Suprapubic skin (tissue), 3 donors: Measurements from ENCODE around the gene VSTM2B.

Source experiments
- CTCF ChIP-seq, 2 donors: fragments of 200-600 bp in 1 of 2; fragments of 450-650 bp in 1 of 2; sonication (generic) in 1 of 2; IDR thresholded peaks; one replicate each; pipeline ENCODE4 v1.5.1; 2016 to 2019; ENCODE audit warnings: antibody characterized with exemption in 2 of 2, mild to moderate bottlenecking in 1 of 2, moderate library complexity in 1 of 2
- POLR2AphosphoS5 ChIP-seq, 3 donors: sonication (generic); formaldehyde crosslinking; IDR thresholded peaks; one replicate each; pipeline ENCODE4 v1.6.1; 2017; ENCODE audit warnings: antibody characterized with exemption in 3 of 3

- TF ChIP-seq CTCF (IDR thresholded peaks at IDR 0.05) (no peak), POLR2AphosphoS5 (IDR thresholded peaks at IDR 0.05) (no peak)
These were observed 1.1 kb downstream of the VSTM2B start for GRCh38 chr19:29526730-29527499.
